NCI-H2107 (cell line): ENCODE data around the gene LZTR1.
"Not testable (repeated sequence)": the region's sequence is repeated elsewhere in the genome, so short reads cannot be mapped to it uniquely, and the experiment has no call there.

Source experiments
- DNase-seq: peaks from one replicate; lab custom pipeline; 2025; lab: John Stamatoyannopoulos, UW

LZTR1 gene

GRCh38 chr22:20965888-20966855 lies 15.9 kb upstream of the LZTR1 start:
- DNase-seq, result no peak

- DNase-seq, result no peak
Observed at GRCh38 chr22:20966883-20967696, 15.0 kb upstream of the LZTR1 start, which contains the start of gene AIFM3. Gene AIFM3, plus strand, starts transcription at chr22:20967255. Its CDS starts 690 bp downstream, at chr22:20967945.

DNA sequence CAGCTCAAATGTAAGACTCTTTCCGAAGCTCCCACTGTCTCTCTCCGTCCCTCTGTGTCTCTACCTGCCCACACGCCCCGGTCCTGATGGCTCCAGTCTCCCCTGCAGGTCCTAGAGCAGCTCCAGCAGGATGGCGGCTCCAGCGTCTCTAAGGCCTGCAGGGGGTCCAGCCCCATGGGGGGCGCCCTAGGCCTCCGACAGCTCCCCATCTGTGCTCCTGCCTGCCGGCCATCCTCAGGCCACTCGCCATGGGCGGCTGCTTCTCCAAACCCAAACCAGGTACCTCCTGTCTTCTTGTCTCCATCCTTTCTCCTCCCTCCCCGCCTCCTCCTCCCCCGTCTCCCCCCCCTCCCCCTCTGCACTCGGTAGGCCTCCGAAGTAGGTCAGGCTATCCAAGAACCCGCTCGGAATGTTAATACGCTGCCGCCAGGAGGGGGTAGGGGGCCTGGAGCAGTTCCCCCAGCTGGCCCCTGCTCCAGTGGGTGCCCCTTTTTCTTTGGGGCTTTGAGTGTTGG lies 14.3 kb upstream of the LZTR1 start:
- DNase-seq, result no peak

- DNase-seq, result no peak
Observed at GRCh38 chr22:20968281-20968977, 13.7 kb upstream of the LZTR1 start.

GRCh38 chr22:20970939-20971657 lies 11.0 kb upstream of the LZTR1 start:
- DNase-seq, result no peak

DNA sequence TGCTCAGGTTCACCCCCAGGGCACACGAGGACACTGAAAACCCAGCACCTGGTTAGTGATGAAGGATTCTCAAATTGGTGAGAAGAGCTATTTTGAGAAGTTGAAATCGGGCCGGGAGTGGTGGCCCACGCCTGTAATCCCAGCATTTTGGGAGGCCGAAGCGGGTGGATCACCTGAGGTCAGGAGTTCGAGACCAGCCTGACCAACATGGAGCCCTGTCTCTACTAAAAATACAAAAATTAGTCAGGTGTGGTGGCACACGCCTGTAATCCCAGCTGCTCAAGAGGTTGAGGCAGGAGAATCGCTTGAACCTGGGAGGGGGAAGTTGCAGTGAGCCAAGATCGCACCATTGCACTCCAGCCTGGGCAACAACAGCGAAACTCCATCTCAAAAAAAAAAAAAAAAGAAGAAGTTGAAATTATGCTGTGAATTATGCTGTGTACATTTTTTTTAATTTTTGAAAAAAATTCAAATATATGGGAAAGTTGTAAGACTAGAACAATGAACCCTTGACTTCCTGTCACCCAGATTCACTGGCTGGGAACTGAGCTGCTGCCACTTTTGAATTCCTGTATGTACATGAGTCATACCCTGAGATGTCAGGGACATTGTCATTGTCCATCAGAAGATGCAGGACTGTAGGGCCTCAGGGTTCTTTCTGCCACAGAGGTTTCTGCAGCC lies 9.9 kb upstream of the LZTR1 start:
- DNase-seq, result not testable (repeated sequence)

- no peak for DNase-seq
Observed at GRCh38 chr22:20972933-20973577, 9.0 kb upstream of the LZTR1 start.

- no peak for DNase-seq
Observed at GRCh38 chr22:20973634-20974286, 8.3 kb upstream of the LZTR1 start.

GRCh38 chr22:20974336-20974955 lies 7.7 kb upstream of the LZTR1 start:
- DNase-seq, result no peak

GRCh38 chr22:20975541-20976290 lies 6.4 kb upstream of the LZTR1 start:
- DNase-seq, result no peak

GRCh38 chr22:20976291-20976877 lies 5.7 kb upstream of the LZTR1 start:
- no peak for DNase-seq

- no peak for DNase-seq
Observed at GRCh38 chr22:20977019-20977418, 5.1 kb upstream of the LZTR1 start.

DNA sequence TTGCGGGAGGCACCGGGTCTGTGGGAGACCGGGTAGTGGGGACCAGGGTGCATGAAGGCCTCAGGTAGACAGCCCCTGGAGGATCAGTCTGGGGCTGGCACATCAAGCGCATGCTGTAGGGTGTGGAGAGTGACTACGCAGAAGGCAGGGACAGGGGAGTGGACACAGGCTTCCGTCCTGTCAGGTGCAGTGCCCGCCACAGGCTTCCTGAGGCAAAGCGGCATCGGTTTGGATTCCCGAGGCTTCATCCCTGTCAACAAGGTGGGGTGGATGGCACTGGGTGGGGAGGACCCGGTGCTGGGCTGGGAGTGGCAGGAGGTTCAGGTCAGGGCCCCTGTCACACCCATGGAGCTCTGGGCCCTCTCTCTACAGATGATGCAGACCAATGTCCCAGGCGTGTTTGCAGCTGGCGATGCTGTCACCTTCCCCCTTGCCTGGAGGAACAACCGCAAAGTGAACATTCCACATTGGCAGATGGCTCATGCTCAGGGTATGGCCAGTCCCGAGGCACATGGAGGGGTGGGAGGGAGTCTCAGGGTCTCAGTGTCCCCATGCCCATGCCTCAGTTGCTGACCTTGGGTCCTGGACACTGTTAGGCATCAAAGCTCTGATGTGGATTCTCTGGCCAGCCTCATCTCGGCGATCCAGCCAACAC lies 4.5 kb upstream of the LZTR1 start:
- DNase-seq, result no peak

GRCh38 chr22:20978419-20978818 lies 3.7 kb upstream of the LZTR1 start:
- no peak for DNase-seq

GRCh38 chr22:20979243-20979809 lies 2.8 kb upstream of the LZTR1 start:
- DNase-seq, result no peak

DNA sequence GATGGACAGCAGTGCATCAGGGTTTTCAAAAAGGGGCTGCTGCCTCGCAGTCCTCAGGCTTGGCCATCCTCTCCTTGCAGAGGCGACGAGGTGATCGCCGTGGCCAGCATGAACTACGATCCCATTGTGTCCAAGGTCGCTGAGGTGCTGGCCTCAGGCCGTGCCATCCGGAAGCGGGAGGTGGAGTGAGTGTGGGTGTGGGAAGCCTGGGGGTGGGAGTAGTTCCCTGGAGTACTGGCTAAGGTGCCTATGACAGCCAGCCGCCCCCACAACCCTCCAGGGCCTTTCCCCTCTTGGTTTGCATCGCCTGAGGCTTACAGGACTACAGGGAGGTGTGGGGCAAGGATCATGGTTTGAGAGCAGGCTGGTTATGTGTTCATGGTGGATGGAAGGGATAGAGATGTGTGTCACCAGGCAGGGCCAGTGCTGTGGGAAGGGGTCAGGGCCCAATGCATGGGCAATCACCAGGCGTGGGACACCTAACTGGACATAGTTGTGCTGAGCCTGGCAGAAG lies 2.1 kb upstream of the LZTR1 start:
- no peak for DNase-seq

GRCh38 chr22:20980523-20980922 lies 1.6 kb upstream of the LZTR1 start:
- DNase-seq, result no peak
